T47D (cell line): ENCODE data around the gene LSG1.

Source experiments
- DNase-seq, 2 experiments: peaks; one replicate each; pipeline versions ENCODE4 v3.0.0 to v3.0.0-alpha.2; 2011 to 2012; ENCODE audit warnings: low read depth in 1 of 2, low spot score in 1 of 2
- JUND ChIP-seq: IDR thresholded peaks from 2 replicates; pipeline ENCODE4 v1.6.1; 2012; ENCODE audit warnings: low read depth
- in situ Hi-C: cut with HindIII; loops from 2 replicates; pipeline ENCODE4 v1.10.0; 2016; ENCODE audit warnings: low sequenced_read_pairs, low pct_unique_long_range_greater_than_20kb

The LSG1 gene

DNA sequence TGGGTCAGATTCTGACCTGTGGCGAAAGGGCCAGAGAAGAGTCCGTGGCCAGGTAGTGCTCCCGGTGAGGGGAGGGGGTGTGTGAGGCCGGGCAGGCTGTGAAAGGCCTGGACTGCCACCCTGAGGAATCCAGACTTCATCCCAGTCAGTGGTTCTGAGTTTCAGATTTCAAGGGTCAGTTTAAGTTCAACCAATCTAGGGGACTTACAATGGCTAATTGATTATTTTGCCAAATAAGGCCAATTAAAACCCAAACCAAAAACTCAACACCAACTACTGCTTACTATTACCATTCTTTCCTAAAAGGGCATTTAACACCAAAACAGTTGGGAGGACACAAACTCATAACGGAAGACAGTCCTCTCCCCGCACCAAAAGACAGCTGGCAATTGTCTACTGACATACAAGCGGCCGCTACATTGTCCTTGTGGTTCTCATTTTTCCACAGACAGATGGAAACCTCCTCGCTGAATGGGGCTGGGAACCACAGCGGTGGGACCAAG lies 69.3 kb downstream of the LSG1 start:
- peak in 1 of 2 experiments; percentile 39 for DNase-seq
- no peak for TF ChIP-seq JUND
- in situ Hi-C loops, result no loop called here

DNA sequence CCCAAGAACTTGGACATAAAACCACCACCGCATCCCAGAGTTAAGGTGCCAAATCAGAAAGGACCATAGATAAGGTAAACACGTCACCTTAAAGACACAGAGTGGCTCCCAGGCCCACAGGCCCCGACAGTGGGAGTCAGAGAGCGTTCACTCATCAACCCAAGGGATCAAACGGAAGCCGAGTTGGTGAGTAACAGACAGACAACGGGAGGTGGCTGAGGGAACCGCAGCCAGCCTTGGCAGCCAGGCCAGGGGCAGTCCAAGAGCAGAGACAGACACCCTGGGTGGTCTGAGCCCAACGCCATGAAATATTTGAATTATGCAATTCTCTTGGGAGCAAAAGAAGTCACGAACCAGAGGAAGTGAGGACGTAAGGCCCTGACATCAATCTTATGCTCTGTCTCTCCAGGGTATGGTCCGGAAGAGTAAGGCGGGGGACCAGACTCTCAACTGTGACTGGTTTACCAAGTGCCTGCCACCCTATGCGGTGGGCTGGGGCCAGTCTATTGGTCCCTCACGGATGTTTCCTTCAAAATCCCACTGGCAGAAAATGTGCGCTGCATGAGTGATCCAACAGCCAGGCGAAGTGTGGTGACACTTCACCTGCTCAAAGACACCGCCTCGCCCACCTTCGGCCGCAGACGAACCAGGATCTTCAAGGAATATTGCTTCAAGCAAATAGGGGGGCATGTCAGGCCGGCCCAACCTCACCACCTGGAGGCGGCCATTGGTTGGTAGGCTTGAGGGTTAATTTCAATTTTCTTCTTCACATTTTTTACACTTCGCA lies 73.0 kb downstream of the LSG1 start:
- in situ Hi-C loops, result no loop called here
- DNase-seq, result no peak

DNA sequence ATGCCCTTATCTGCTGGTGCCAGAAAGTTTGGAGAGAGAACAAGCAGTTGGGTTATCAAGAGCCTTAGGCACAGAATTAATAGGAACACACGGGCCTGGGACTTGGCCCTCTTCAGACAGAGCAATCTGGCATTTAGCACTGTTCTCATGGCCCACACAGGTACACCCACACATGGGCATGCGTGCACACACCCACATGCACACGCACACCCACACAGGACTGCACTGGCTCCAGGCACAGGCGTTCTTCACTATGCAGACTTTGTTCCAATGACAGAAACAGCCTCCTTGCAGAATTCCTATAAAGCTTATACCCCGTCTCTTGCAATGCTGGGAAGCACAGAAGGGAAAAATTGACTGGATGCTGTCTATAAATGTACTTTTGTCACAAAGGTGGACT lies 75.1 kb downstream of the LSG1 start:
- no peak for DNase-seq
- in situ Hi-C loops, result no loop called here
- TF ChIP-seq JUND, result no peak

More for the DNA sequence above, 73.0 kb downstream of the LSG1 start:
- TF ChIP-seq JUND, result no peak

DNA sequence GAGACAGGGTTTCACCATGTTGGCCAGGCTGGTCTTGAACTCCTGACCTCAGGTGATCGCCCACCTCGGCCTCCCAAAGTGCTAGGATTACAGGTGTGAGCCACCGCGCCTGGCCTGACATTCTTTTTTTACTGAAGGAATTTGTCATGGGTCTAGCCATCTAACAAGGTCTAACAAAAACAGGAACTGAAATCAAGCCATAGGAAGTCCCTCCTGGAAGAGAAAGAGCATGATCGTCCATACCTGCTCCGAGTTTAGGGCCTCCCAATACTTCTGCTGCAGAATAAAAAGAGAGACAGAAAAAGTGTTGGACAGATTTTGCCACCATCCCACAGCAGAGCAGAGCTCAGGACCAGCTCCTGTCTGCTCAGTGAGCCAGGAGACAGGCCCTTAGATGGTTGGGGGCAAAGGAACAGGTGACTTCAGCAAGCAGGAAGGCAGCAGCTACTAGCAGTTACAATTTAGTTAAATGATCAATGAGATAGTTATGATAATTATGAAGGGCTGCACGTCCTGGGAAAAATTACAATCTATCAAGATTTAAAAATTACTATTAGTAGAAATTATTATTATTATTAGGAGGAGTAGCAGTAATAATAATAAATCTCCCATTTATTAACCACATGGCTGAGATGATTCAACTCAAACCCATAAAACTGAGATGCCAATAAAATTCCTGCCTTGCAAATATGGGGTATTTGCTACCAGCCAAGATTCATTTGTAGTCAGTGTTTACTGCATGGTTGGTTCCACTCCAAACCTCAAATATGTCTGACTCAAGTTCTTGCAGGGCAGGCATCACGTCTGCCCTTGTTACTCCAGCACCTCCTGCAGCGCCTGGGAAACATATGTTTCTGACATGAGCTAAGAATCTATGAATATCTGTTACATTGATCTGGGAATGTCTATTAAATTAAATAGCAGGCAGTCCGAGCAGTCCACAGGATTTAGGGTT lies 78.9 kb downstream of the LSG1 start:
- in situ Hi-C loops, result no loop called here
- DNase-seq, result peak; percentile 96 to 99
- peak; percentile 96 for TF ChIP-seq JUND
